ENCODE measurements around the gene SYNDIG1. TPM values are rescaled to one million over a fixed set of nuclear protein-coding genes. Genes with fewer than 3 reads are reported as not detected.

SYNDIG1 gene
- total RNA-seq, 1 experiment from 2014 or later, result 5.4 TPM

DNA sequence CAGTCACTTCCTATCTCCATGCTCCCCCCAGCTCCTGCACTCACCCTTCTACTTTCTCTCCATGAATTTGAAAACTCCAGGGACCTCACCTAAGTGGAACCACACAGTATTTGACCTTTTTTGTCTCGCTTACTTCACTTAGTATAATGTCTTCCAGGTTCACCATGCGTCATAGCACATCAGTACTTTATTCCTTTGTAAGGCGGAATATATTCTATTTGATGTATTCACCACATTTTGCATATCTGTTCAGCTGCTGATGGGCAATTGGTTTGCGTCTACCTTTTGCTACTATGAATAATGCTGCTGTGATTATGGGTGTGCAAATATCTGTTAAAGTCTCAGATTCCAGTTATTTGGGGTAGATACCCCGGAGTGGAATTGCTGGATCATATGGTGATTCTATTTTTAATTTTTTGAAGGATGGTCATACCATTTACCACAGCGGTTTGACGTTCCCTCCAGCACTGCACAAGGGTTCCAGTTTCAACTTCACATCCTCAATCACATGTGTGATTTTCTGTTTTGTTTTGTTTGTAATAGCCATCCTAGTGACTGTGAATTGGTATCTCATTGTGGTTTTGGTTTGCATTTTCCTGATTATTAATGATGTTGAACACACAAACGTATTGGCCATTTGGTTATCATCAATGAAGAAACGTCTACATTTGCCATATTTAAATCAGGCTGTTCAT lies 20.3 kb upstream of the SYNDIG1 start:
- no peak overlapping the region; a peak in 1 of 7 replicates for H3K27ac Mint-ChIP-seq
- Histone ChIP-seq H3K4me1 (ENCODE audit: insufficient read depth, low read length) (peaks cover 10% of the 10 kb centered on the region; the same call in 1 of the 2 replicates), H3K4me2 (ENCODE audit: insufficient read depth, insufficient read length, low read length) (no peak overlapping the region), H2BK5ac (ENCODE audit: insufficient read length, low read length) (no peak overlapping the region), H3K27me3 (ENCODE audit: insufficient read depth, low read length) (no peaks in the 10 kb centered on the region), H3K23ac (ENCODE audit: insufficient read length, low read depth, low read length) (no peak overlapping the region), H4K5ac (ENCODE audit: insufficient read length, low read depth, low read length) (no peak overlapping the region), H2BK12ac (ENCODE audit: insufficient read length, low read depth, low read length) (no peak overlapping the region), H4K20me1 (ENCODE audit: control insufficient read depth, insufficient read depth, insufficient read length) (no peaks in the 10 kb centered on the region), H2AFZ (ENCODE audit: low read length) (no peak overlapping the region), H3K23me2 (ENCODE audit: insufficient read length, low read depth, low read length, poor library complexity, severe bottlenecking) (no peaks in the 10 kb centered on the region), H2AK5ac (ENCODE audit: insufficient read length, low read length) (no peak overlapping the region), H3K9ac (ENCODE audit: extremely low read depth, insufficient read length, low read length) (no peak overlapping the region), H3T11ph (ENCODE audit: low read length) (no peak overlapping the region), H3K14ac (ENCODE audit: insufficient read depth, low read length) (no peak overlapping the region), H2BK20ac (ENCODE audit: low read depth, low read length, poor library complexity, severe bottlenecking) (no peak overlapping the region), H2BK120ac (ENCODE audit: low read depth, low read length, poor library complexity, severe bottlenecking) (no peak overlapping the region), H2BK15ac (ENCODE audit: low read depth, low read length) (no peak overlapping the region), H4K91ac (ENCODE audit: insufficient read length, low read depth, low read length) (no peak overlapping the region), H3K79me1 (ENCODE audit: insufficient read depth, low read depth, low read length, poor library complexity, severe bottlenecking) (no peaks in the 10 kb centered on the region), H3K27ac (ENCODE audit: insufficient read length, low read depth, low read length) (no peak overlapping the region), H3K79me2 (ENCODE audit: insufficient read depth, low read length) (no peaks in the 10 kb centered on the region), H3K9me3 (ENCODE audit: control insufficient read depth, low read depth, low read length) (no peaks in the 10 kb centered on the region), H3K4ac (ENCODE audit: low read depth, low read length) (no peak overlapping the region), H3K56ac (ENCODE audit: insufficient read length, low read depth, low read length) (no peak overlapping the region), H4K8ac (replicated peaks; ENCODE audit: insufficient read length, low read depth, low read length) (no peak overlapping the region), H3K18ac (ENCODE audit: insufficient read length, low read depth, low read length) (no peak overlapping the region)
- no peak overlapping the region for H3K4me3 Mint-ChIP-seq
- DNase-seq, result no peak
- H3K4me1 Mint-ChIP-seq, result peaks cover 44 to 50% of the 10 kb centered on the region in 2 experiments
- H3K36me3 Mint-ChIP-seq (ENCODE audit: insufficient read depth in 1 of 3, low read depth in 3 of 3), result no peaks in the 10 kb centered on the region
- WGBS (ENCODE audit: extremely low coverage, insufficient read length, low lambda C conversion rate), result no CpG with 5 or more reads among the region's 9 CpGs
- no peaks in the 10 kb centered on the region; a peak in 3 of 5 replicates for H3K9me3 Mint-ChIP-seq
- TF ChIP-seq, protein P1, sequence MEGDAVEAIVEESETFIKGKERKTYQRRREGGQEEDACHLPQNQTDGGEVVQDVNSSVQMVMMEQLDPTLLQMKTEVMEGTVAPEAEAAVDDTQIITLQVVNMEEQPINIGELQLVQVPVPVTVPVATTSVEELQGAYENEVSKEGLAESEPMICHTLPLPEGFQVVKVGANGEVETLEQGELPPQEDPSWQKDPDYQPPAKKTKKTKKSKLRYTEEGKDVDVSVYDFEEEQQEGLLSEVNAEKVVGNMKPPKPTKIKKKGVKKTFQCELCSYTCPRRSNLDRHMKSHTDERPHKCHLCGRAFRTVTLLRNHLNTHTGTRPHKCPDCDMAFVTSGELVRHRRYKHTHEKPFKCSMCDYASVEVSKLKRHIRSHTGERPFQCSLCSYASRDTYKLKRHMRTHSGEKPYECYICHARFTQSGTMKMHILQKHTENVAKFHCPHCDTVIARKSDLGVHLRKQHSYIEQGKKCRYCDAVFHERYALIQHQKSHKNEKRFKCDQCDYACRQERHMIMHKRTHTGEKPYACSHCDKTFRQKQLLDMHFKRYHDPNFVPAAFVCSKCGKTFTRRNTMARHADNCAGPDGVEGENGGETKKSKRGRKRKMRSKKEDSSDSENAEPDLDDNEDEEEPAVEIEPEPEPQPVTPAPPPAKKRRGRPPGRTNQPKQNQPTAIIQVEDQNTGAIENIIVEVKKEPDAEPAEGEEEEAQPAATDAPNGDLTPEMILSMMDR (conservative IDR thresholded peaks at IDR 0.05), result no peak
- H3K27me3 Mint-ChIP-seq (ENCODE audit: low read depth), result peaks cover 16% of the 10 kb centered on the region
